Body of pancreas (tissue), 4 donors: ENCODE data around the gene TMCC3. TPM values are rescaled to one million over a fixed set of nuclear protein-coding genes. Genes with fewer than 3 reads are reported as not detected.
"Not testable (repeated sequence)": the region's sequence is repeated elsewhere in the genome, so short reads cannot be mapped to it uniquely, and the experiment has no call there.

ENCODE experiments used
- ATAC-seq: fragments of 150-250 bp; one replicate; pipeline ENCODE4 v1.9.1; 2016
- DNase-seq, 4 donors: peaks; one replicate each; pipeline ENCODE4 v3.0.0-alpha.2; 2019
- H3K27ac ChIP-seq, 4 donors: fragments of 200-600 bp; sonication (generic); 1 replicate in 3 of 4; 2 replicates in 1 of 4; pipeline versions ENCODE4 v1.5.1 to v1.6.1; 2016 to 2019; ENCODE audit warnings: mild to moderate bottlenecking in 1 of 4, mixed read lengths in 1 of 4, moderate library complexity in 1 of 4
- H3K27me3 ChIP-seq, 2 donors: fragments of 200-600 bp; sonication (generic); one replicate each; pipeline ENCODE4 v1.6.0; 2016; ENCODE audit warnings: mild to moderate bottlenecking in 1 of 2
- H3K36me3 ChIP-seq, 2 donors: fragments of 200-600 bp; sonication (generic); replicated peaks in 1 of 2; 2 replicates each; pipeline ENCODE4 v1.5.1; 2016; ENCODE audit warnings: low read depth in 2 of 2; ENCODE audit not compliant: insufficient read depth in 1 of 2
- H3K4me1 ChIP-seq: fragments of 200-600 bp; sonication (generic); one replicate; pipeline ENCODE4 v1.6.0; 2016
- H3K4me3 ChIP-seq, 2 donors: fragments of 200-600 bp; sonication (generic); 1 replicate in 1 of 2; 2 replicates in 1 of 2; pipeline ENCODE4 v1.5.1; 2016 to 2019
- H3K9me3 ChIP-seq, 3 donors: fragments of 200-600 bp; sonication (generic); 1 replicate in 2 of 3; 2 replicates in 1 of 3; pipeline ENCODE4 v1.5.1; 2016
- POLR2A ChIP-seq, 3 donors: fragments of 450-650 bp; IDR thresholded peaks; one replicate each; pipeline ENCODE4 v1.6.1; 2016; ENCODE audit warnings: antibody characterized with exemption in 3 of 3, mild to moderate bottlenecking in 2 of 3
- WGBS, 2 donors: methylation state at CpG; one replicate each; pipeline ENCODE4 v1.1.5; 2017; 5-methylcytosine and 5-hydroxymethylcytosine counted together
- intact Hi-C: fragments of 100-400 bp; cut with DNase I; formaldehyde crosslinking; loops from one replicate; pipeline ENCODE4 v1.15.1; 2023
- total RNA-seq, 2 donors: library from RNA; depleted of rRNA; stranded (reverse); fragments of >200 nt; gene quantifications; one replicate each; pipeline ENCODE4 v1.1.0, GENCODE V29; 2016
- TF ChIP-seq, protein P1 (sequence below), 7 experiments: fragments of 450-650 bp in 4 of 7; fragments of 200-600 bp in 3 of 7; sonication (generic) in 3 of 7; IDR thresholded peaks; one replicate each; pipeline ENCODE4 v1.5.1; 2016 to 2019; ENCODE audit warnings: antibody characterized with exemption in 7 of 7

The TMCC3 gene
- total RNA-seq, 2 donors from 2014 or later, result 1.3 to 3.6 TPM

DNA sequence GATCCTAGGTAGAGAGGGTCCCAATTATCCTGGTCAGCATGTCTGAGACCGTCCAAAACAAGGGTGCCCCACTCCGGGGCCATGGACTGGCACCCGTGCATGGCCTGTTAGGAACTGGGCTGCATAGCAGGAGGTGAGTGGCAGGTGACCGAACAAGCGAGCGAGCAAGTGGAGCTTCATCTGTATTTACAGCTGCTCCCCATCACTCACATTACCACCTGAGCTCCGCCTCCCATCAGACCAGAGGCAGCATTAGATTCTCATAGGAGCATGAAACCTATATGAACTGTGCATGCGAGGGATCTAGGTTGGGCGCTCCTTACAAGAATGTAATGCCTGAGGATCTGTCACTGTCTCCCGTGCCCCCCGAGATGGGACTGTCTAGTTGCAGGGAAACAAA, 44.4 kb upstream of the TMCC3 start:
- H3K4me3 ChIP-seq, result no peak overlapping the region
- H3K27me3 ChIP-seq, result no peaks in the 10 kb centered on the region
- 91% methylated on average over 11 of the region's 11 CpGs for WGBS, 2 donors
- TF ChIP-seq POLR2A (IDR thresholded peaks at IDR 0.05), result no peak
- TF ChIP-seq, protein P1, sequence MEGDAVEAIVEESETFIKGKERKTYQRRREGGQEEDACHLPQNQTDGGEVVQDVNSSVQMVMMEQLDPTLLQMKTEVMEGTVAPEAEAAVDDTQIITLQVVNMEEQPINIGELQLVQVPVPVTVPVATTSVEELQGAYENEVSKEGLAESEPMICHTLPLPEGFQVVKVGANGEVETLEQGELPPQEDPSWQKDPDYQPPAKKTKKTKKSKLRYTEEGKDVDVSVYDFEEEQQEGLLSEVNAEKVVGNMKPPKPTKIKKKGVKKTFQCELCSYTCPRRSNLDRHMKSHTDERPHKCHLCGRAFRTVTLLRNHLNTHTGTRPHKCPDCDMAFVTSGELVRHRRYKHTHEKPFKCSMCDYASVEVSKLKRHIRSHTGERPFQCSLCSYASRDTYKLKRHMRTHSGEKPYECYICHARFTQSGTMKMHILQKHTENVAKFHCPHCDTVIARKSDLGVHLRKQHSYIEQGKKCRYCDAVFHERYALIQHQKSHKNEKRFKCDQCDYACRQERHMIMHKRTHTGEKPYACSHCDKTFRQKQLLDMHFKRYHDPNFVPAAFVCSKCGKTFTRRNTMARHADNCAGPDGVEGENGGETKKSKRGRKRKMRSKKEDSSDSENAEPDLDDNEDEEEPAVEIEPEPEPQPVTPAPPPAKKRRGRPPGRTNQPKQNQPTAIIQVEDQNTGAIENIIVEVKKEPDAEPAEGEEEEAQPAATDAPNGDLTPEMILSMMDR (IDR thresholded peaks at IDR 0.05), result no peak
- H3K4me1 ChIP-seq, result peaks cover 11% of the 10 kb centered on the region
- H3K36me3 ChIP-seq, result no peaks in the 10 kb centered on the region
- no peak overlapping the region for H3K27ac ChIP-seq
- ATAC-seq (no peak), DNase-seq (no peak)
- H3K9me3 ChIP-seq, result no peaks in the 10 kb centered on the region
- intact Hi-C loops, result no loop called here

DNA sequence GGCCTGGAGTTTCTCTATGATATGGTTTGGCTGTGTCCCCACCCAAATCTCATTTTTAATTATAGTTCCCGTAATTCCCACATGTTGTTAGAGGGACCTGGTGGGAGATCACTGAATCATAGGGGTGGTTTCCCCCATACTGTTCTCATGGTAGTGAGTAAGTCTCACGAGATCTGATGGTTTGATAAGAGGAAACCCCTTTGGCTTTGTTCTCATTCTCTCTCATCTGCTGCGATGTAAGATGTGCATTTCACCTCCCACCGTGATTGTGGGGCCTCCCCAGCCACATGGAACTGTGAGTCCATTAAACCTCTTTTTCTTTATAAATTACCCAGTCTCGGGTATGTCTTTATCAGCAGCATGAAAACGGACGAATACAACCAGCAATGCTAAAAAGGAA, 42.5 kb upstream of the TMCC3 start:
- H3K4me3 ChIP-seq, H3K36me3 ChIP-seq, DNase-seq, intact Hi-C loops, H3K27me3 ChIP-seq, H3K9me3 ChIP-seq, H3K27ac ChIP-seq, ATAC-seq: not testable (repeated sequence)
- peaks cover 11% of the 10 kb centered on the region for H3K4me1 ChIP-seq
- WGBS, 2 donors, result 75 to 80% methylated on average over 7 of the region's 7 CpGs

DNA sequence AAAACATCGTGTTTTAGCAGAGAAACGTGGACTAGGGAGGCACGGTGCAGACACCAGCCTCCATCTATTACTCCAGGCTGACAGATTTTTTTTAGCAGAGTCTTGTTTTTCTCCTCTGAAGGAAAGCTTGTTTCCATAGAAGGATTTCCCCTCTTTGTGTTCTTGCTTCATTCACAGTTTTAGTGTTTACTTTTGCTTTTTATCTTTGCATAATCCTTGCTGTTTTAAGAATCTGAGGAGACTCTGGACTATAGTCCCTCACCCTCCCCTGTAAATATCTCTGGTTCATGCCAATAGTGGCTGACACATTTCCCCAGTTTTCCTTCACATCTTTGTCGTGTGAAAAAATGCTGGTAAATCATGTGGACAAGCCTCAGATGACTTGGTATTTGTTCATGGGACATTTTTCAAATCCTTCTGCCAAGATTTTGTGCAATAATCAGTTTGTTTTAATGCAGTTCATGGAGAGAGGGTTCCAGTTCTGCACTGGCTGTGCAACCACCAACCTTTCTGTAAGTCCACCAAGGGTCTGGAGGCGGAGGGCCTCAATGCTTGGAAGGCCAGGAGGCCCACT, 39.9 kb upstream of the TMCC3 start:
- no peaks in the 10 kb centered on the region for H3K9me3 ChIP-seq
- WGBS, 2 donors, result 21 to 27% methylated on average over 5 of the region's 5 CpGs
- TF ChIP-seq POLR2A (IDR thresholded peaks at IDR 0.05), result no peak
- TF ChIP-seq, protein P1 (IDR thresholded peaks at IDR 0.05), result no peak
- no peak overlapping the region for H3K4me3 ChIP-seq
- H3K4me1 ChIP-seq, result peaks cover 11% of the 10 kb centered on the region
- H3K36me3 ChIP-seq, result no peaks in the 10 kb centered on the region
- ATAC-seq (peak; percentile 48), DNase-seq (peak in 1 of 4 donors; percentile 17)
- no peaks in the 10 kb centered on the region for H3K27me3 ChIP-seq
- intact Hi-C loops, result no loop called here
- peak overlapping the region in 2 of 4 donors; percentile 2 to 6 for H3K27ac ChIP-seq

DNA sequence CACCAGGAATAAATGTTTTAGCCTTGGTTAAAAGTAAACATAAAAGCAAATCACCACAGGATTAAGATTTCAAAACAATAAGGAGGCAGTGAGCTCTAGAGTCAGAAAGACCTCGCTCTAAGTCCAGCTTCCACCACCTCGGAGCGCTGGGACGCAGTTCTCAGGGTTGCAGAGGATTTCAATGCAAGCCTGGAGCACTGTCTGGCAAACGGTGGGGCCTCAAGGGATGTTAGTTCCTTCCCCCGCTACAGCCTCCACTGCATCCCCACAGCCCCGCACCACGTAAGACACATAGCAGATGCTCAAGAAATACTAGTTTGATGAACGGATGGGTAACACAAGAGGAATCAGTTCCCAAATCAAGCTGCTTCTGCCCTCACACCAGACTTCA, 39.3 kb upstream of the TMCC3 start:
- Histone ChIP-seq H3K36me3 (no peaks in the 10 kb centered on the region), H3K4me3 (no peak overlapping the region)
- intact Hi-C loops, result no loop called here

DNA sequence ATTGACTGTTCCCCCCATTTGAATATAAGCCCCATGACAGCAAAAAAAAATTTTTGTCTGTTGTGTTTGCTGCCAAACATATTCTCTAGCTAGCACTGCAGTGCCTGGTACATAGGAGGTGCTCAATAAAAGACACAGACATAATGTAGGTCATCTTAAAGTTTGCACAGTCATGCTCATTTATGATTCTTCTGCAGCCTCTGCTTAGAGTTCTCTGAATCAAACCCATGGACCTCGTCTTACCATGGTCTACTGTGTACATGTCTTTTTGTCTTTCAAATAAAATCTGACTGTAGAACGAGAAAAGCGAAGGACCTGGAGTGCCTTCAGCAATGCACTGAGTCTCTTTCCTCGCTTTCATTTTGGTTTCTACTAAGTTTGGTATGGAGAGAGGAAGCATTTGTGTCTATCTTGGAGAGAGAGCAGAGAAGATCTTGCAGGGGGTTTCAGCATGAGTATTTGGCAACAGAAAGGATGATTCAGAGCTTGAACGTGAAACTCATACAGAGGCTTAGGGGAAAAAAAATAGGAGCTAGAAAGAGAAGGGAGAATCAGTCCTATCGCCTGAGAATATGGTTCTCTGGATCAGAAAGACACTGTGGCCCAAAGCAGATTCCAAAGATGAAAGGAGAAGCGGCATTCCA, 38.8 kb upstream of the TMCC3 start:
- Histone ChIP-seq H3K4me1 (peaks cover 11% of the 10 kb centered on the region), H3K9me3 (no peaks in the 10 kb centered on the region), H3K4me3 (no peak overlapping the region), H3K36me3 (no peaks in the 10 kb centered on the region), H3K27me3 (no peaks in the 10 kb centered on the region), H3K27ac (no peak overlapping the region)
- intact Hi-C loops, result no loop called here
- DNase-seq (no peak), ATAC-seq (no peak)
- 77 to 80% methylated on average over 7 of the region's 7 CpGs for WGBS, 2 donors
- TF ChIP-seq, protein P1 (IDR thresholded peaks at IDR 0.05), result no peak
- no peak for TF ChIP-seq POLR2A (IDR thresholded peaks at IDR 0.05)

More for the DNA sequence above, 39.3 kb upstream of the TMCC3 start:
- 75 to 83% methylated on average over 9 of the region's 9 CpGs for WGBS, 2 donors
- Histone ChIP-seq H3K9me3 (no peaks in the 10 kb centered on the region), H3K4me1 (peaks cover 11% of the 10 kb centered on the region), H3K27me3 (no peaks in the 10 kb centered on the region), H3K27ac (peak overlapping the region in 1 of 4 donors; percentile 6)
- DNase-seq (no peak), ATAC-seq (no peak)
- TF ChIP-seq, protein P1 (IDR thresholded peaks at IDR 0.05), result no peak
- no peak for TF ChIP-seq POLR2A (IDR thresholded peaks at IDR 0.05)
